H1 (cell line): Measurements from ENCODE around the gene FRA10AC1. TPM values are rescaled to one million over a fixed set of nuclear protein-coding genes. Genes with fewer than 3 reads are reported as not detected.

Experiments used
- BACH1 ChIP-seq: IDR thresholded peaks from 2 replicates; pipeline ENCODE4 v1.6.1; 2012; ENCODE audit warnings: low read length, improper control_type of control experiment
- BRCA1 ChIP-seq: IDR thresholded peaks from 2 replicates; pipeline ENCODE4 v1.6.1; 2012; ENCODE audit warnings: low read depth, low read length, improper control_type of control experiment
- CBX5 ChIP-seq: fragments of 300-800, 300-1000 bp; sonication (generic); IDR thresholded peaks from 2 replicates; pipeline ENCODE4 v1.7.1; 2016; ENCODE audit warnings: antibody characterized with exemption, low read length, low read depth
- CEBPB ChIP-seq: IDR thresholded peaks from 2 replicates; pipeline ENCODE4 v1.6.1; 2012; ENCODE audit warnings: low read depth, low read length
- EZH2 ChIP-seq: fragments of 200-600 bp; sonication (generic); IDR thresholded peaks from 2 replicates; pipeline ENCODE4 v1.7.1; 2012; ENCODE audit warnings: low read depth, mild to moderate bottlenecking, moderate library complexity, low read length, inconsistent platforms; ENCODE audit not compliant: severe bottlenecking
- FOSL1 ChIP-seq: IDR thresholded peaks from 2 replicates; pipeline ENCODE4 v1.6.1; 2011; ENCODE audit warnings: mild to moderate bottlenecking, low read depth, low read length, moderate library complexity; ENCODE audit not compliant: insufficient read depth
- GABPA ChIP-seq: IDR thresholded peaks from 2 replicates; pipeline ENCODE4 v1.6.1; 2011; ENCODE audit warnings: mild to moderate bottlenecking, low read length, moderate library complexity, borderline replicate concordance; ENCODE audit not compliant: insufficient read depth
- HDAC2 ChIP-seq, 2 experiments: fragments of 300-600 bp in 1 of 2; sonication (generic) in 1 of 2; IDR thresholded peaks; 2 replicates each; pipeline ENCODE4 v1.6.1; 2011 to 2012; ENCODE audit warnings: low read depth in 2 of 2, low read length in 2 of 2, mild to moderate bottlenecking in 2 of 2, moderate library complexity in 2 of 2, borderline replicate concordance in 1 of 2, inconsistent platforms in 1 of 2
- JUN ChIP-seq: IDR thresholded peaks from 2 replicates; pipeline ENCODE4 v1.6.1; 2011; ENCODE audit warnings: low read depth, mild to moderate bottlenecking, improper control_type of control experiment, low read length
- KDM5A ChIP-seq: fragments of 200-600 bp; IDR thresholded peaks from 2 replicates; pipeline ENCODE4 v1.7.1; 2012; ENCODE audit warnings: mild to moderate bottlenecking, low read length, inconsistent platforms, mixed read lengths
- RAD21 ChIP-seq, 2 experiments: IDR thresholded peaks in 1 of 2; conservative IDR thresholded peaks in 1 of 2; 2 replicates each; pipeline ENCODE4 v1.6.1; 2011; ENCODE audit warnings: low read depth in 2 of 2, low read length in 2 of 2, improper control_type of control experiment in 1 of 2, inconsistent platforms in 1 of 2, mild to moderate bottlenecking in 1 of 2, moderate library complexity in 1 of 2
- RNF2 ChIP-seq: fragments of 200-900, 300-1000 bp; sonication (generic); IDR thresholded peaks from 2 replicates; pipeline ENCODE4 v1.7.1; 2016; ENCODE audit warnings: borderline replicate concordance, low read depth, mild to moderate bottlenecking, antibody characterized with exemption, low read length; ENCODE audit not compliant: poor library complexity, severe bottlenecking; ENCODE audit errors: missing control alignments
- RXRA ChIP-seq: IDR thresholded peaks from 2 replicates; pipeline ENCODE4 v1.6.1; 2011; ENCODE audit warnings: low read depth, mild to moderate bottlenecking, low read length, moderate library complexity; ENCODE audit not compliant: insufficient read depth
- SAP30 ChIP-seq: fragments of 300-600 bp; sonication (generic); IDR thresholded peaks from 2 replicates; pipeline ENCODE4 v1.7.1; 2012; ENCODE audit warnings: low read length, moderate library complexity, mild to moderate bottlenecking, inconsistent platforms; ENCODE audit not compliant: insufficient read depth, insufficient replicate concordance
- SIX5 ChIP-seq: IDR thresholded peaks from 2 replicates; pipeline ENCODE4 v1.6.1; 2011; ENCODE audit warnings: mild to moderate bottlenecking, low read depth, low read length
- SRF ChIP-seq: IDR thresholded peaks from 2 replicates; pipeline ENCODE4 v1.6.1; 2011; ENCODE audit warnings: mild to moderate bottlenecking, low read depth, low read length, moderate library complexity
- SUZ12 ChIP-seq: fragments of 200-600 bp; sonication (generic); IDR thresholded peaks from 2 replicates; pipeline ENCODE4 v1.6.1; 2012; ENCODE audit warnings: mild to moderate bottlenecking, inconsistent platforms, low read length, moderate library complexity, mixed read lengths
- TAF7 ChIP-seq: optimal IDR thresholded peaks from 2 replicates; pipeline ENCODE3; 2011; ENCODE audit warnings: low read depth, mild to moderate bottlenecking, inconsistent platforms, low read length, moderate library complexity, borderline replicate concordance
- TBP ChIP-seq: IDR thresholded peaks from 2 replicates; pipeline ENCODE4 v1.6.1; 2011; ENCODE audit warnings: low read depth, low read length, improper control_type of control experiment
- TCF12 ChIP-seq: IDR thresholded peaks from 2 replicates; pipeline ENCODE4 v1.6.1; 2011; ENCODE audit warnings: low read depth, mild to moderate bottlenecking, low read length
- polyA plus RNA-seq, 7 experiments: library from polyadenylated mRNA; depleted of rRNA in 3 of 7; stranded (reverse) in 5 of 7; unstranded in 2 of 7; fragments of >200 nt in 5 of 7; fragments of 200-250 nt in 2 of 7; gene quantifications; 1 replicate in 5 of 7; 2 replicates in 1 of 7; 4 replicates in 1 of 7; pipeline versions ENCODE4 v1.2.1 to v1.2.3, GENCODE V29; 2011 to 2013; ENCODE audit warnings: missing spikeins in 2 of 7, mixed read lengths in 2 of 7
- total RNA-seq: library from RNA; stranded (reverse); fragmentation: NEBNext Ultra II Directional; extraction: Animal tissue kit (Norgen Biotek cat#: 25700); gene quantifications from 2 replicates; pipeline ENCODE4 v1.2.1, GENCODE V29; 2021
- TF ChIP-seq, protein P1 (sequence below): IDR thresholded peaks from 2 replicates; pipeline ENCODE4 v1.6.1; 2012; ENCODE audit warnings: low read length, inconsistent platforms

Gene FRA10AC1
- total and polyA plus RNA-seq, 2 of the 8 experiments (the other 6 are each of a cell fraction or from before 2014, with no cell fraction given): 4.4 to 13.5 TPM

DNA sequence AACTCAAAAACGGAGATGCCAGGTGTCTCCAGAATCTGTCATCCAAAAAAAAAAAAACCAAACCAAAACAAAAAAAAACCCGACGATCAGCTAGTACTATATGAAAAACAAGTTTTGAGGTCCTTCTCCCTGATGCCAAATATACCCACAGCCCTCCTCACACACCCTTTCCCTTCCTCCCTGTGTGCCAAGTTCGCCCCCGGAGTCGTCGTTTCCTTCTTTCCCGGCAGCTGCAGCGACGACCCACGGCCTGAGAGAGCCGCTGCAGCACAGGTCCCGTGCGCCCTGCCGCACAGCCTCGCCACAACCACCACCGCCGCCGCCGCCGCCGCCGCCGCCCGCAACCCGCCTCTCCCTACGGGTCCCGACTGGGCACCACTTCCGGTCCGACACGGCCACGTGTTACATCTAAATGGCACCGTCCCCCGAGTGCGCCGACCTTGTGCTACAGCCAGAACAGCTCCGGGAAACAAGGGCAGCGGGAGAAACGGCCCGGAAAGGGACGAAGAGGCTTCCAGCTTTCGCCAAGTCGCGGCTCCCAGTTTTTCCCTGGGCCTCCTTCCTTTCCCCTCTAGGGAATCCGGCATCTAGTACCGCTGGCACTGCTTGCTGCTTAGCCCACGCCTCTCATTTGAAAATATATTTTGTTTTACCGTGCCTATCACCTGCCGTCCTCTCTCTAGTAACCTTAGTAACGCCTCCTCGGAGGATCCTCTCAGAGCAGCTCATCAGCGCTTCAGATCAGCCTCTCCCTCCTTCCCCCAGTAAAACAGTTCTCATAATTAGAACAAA is at the start of gene FRA10AC1 (continued):
- TF ChIP-seq RNF2 (no peak), HDAC2 (IDR thresholded peaks at IDR 0.05; ENCODE audit: borderline replicate concordance in 1 of 2, low read depth in 2 of 2, low read length in 2 of 2) (no peak), SUZ12 (no peak), TCF12 (no peak), EZH2 (no peak), TAF7 (peak; percentile 92), TBP (peak; percentile 94), SIX5 (peak; percentile 19; the same call in 1 of the 2 replicates), CEBPB (no peak), RXRA (no peak), JUN (0 out of 2 replicates have a peak, but pooled peaks have one; percentile 34), GABPA (peak; percentile 98), CBX5 (no peak), BACH1 (no peak), RAD21 (IDR thresholded peaks at IDR 0.05 in 1 of 2, conservative IDR thresholded peaks at IDR 0.05 in 1 of 2; ENCODE audit: low read depth in 2 of 2, low read length in 2 of 2) (peak; percentile 46 to 59), SRF (peak; percentile 70; the same call in 1 of the 2 replicates), BRCA1 (peak; percentile 3; the same call in 1 of the 2 replicates), SAP30 (no peak), KDM5A (peak; percentile 74; the same call in 1 of the 2 replicates), FOSL1 (no peak)
- TF ChIP-seq, protein P1, sequence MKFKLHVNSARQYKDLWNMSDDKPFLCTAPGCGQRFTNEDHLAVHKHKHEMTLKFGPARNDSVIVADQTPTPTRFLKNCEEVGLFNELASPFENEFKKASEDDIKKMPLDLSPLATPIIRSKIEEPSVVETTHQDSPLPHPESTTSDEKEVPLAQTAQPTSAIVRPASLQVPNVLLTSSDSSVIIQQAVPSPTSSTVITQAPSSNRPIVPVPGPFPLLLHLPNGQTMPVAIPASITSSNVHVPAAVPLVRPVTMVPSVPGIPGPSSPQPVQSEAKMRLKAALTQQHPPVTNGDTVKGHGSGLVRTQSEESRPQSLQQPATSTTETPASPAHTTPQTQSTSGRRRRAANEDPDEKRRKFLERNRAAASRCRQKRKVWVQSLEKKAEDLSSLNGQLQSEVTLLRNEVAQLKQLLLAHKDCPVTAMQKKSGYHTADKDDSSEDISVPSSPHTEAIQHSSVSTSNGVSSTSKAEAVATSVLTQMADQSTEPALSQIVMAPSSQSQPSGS: peak; percentile 82
